HG02840 (cell line): ENCODE results near the gene ATP11B.
A peak's percentile ranks its signal among the peaks of the same experiment; 100 is the strongest.

ENCODE experiments used
- ATAC-seq: cut with Tn5 transposase; IDR thresholded peaks from one replicate; pipeline ENCODE4 v1.9.1; 2021; ENCODE audit warnings: mild to moderate bottlenecking, moderate library complexity, moderate number of reproducible peaks; ENCODE audit not compliant: unreplicated experiment, low FRiP score

ATP11B gene

GRCh38 chr3:182941719-182942118 is 148.4 kb downstream of the ATP11B start:
- no peak for ATAC-seq

- no peak for ATAC-seq
These were observed 154.6 kb downstream of the ATP11B start for GRCh38 chr3:182947888-182948287.

GRCh38 chr3:182948305-182948704 is 155.0 kb downstream of the ATP11B start:
- ATAC-seq = no peak

- no peak for ATAC-seq
These were observed 156.4 kb downstream of the ATP11B start for GRCh38 chr3:182949688-182950087.

GRCh38 chr3:182954553-182955235 is 161.4 kb downstream of the ATP11B start:
- ATAC-seq = peak; percentile 88

GRCh38 chr3:182957226-182957625 is 163.9 kb downstream of the ATP11B start:
- ATAC-seq = no peak

GRCh38 chr3:182957676-182958266 is 164.5 kb downstream of the ATP11B start:
- no peak for ATAC-seq

- no peak for ATAC-seq
These were observed 166.4 kb downstream of the ATP11B start for GRCh38 chr3:182959474-182960350.

- no peak for ATAC-seq
These were observed 168.9 kb downstream of the ATP11B start for GRCh38 chr3:182962166-182962565.

GRCh38 chr3:182964179-182964578 is 170.9 kb downstream of the ATP11B start:
- no peak for ATAC-seq

GRCh38 chr3:182965861-182966366 is 172.6 kb downstream of the ATP11B start:
- ATAC-seq = no peak

- ATAC-seq = peak; percentile 53
These were observed 174.2 kb downstream of the ATP11B start for GRCh38 chr3:182967218-182968204.

- no peak for ATAC-seq
These were observed 176.0 kb downstream of the ATP11B start for GRCh38 chr3:182969277-182969676.

GRCh38 chr3:182969853-182970252 is 176.5 kb downstream of the ATP11B start:
- no peak for ATAC-seq

- ATAC-seq = no peak
These were observed 177.6 kb downstream of the ATP11B start for GRCh38 chr3:182970811-182971418.
